SH-SY5Y (cell line): ENCODE data around the gene GLS2.

Experiments used
- GATA2 ChIP-seq: IDR thresholded peaks from 2 replicates; pipeline ENCODE4 v1.6.1; 2011; ENCODE audit warnings: mild to moderate bottlenecking, low read depth, low read length
- GATA3 ChIP-seq: IDR thresholded peaks from 2 replicates; pipeline ENCODE4 v1.6.1; 2011; ENCODE audit warnings: low read depth, mild to moderate bottlenecking, low read length, moderate library complexity

GRCh38 chr12:56521590-56522371 lies 33.8 kb upstream of the GLS2 start, which contains the start of gene RBMS2:
- TF ChIP-seq GATA2 = no peak
- TF ChIP-seq GATA3 = no peak
